ENCODE data around the gene BHLHE40. TPM values are rescaled to one million over a fixed set of nuclear protein-coding genes. Genes with fewer than 3 reads are reported as not detected.

Gene BHLHE40
- total and polyA plus RNA-seq, 2 of the 13 experiments (the other 11 are each of a cell fraction or from before 2014, with no cell fraction given) = 1.8 to 51.0 TPM

DNA sequence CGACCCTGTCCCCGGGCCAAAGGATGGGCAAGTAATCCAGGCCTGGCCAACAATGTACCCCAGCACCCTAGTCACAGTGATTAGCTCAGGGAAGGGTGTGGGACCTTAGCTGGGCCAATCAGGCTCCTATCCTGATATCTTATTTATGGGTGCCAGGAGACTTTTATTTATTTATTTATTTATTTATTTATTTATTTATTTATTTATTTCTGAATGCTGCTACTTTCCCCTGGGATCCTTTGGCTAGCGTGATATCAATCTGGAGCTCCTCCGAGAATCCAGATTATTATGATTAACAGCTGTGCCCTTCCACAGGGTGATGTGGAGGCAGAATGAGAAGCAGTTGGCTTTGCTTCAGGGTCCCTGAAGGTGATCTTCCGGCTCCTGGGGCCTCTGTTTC lies 32.2 kb upstream of the BHLHE40 start:
- no peaks in the 10 kb centered on the region for H3K79me2 ChIP-seq (ENCODE audit: insufficient read depth, low read length)
- ChIA-PET POLR2A (no interaction called here), CTCF (ENCODE audit: low intra/inter-chr PET ratio, low total read pairs) (no interaction called here)
- no peak overlapping the region for H3K9ac ChIP-seq (ENCODE audit: insufficient read depth, low read depth, low read length)
- no peak overlapping the region for H3K4me3 ChIP-seq (replicated peaks in 1 of 3; ENCODE audit: insufficient read depth in 1 of 3, low read depth in 2 of 3, low read length in 3 of 3)
- 58% methylated on average over 5 of the region's 5 CpGs for WGBS (ENCODE audit: low lambda C conversion rate)
- H3K27ac ChIP-seq (ENCODE audit: extremely low read length, insufficient read depth, low read length) = no peak overlapping the region
- H3K27me3 ChIP-seq (ENCODE audit: control insufficient read depth in 1 of 2, insufficient read depth in 2 of 2, low read length in 2 of 2) = no peaks in the 10 kb centered on the region
- intact Hi-C loops (cut with micrococcal nuclease; ENCODE audit: unreplicated experiment) = no loop called here
- DNase-seq (ENCODE audit: low spot score) (no peak), FAIRE-seq (no peak), ATAC-seq (no peak)
- in situ Hi-C loops (cut with HindIII; ENCODE audit: extremely low pct_ligation_motif_present, low pct_unique_long_range_greater_than_20kb) = no loop called here
- H3K4me2 ChIP-seq (ENCODE audit: low read depth, low read length) = no peak overlapping the region
- no peaks in the 10 kb centered on the region for H4K20me1 ChIP-seq (ENCODE audit: insufficient read depth, low read length)
- no peak overlapping the region for H2AFZ ChIP-seq (ENCODE audit: low read length)
- H3K9me3 ChIP-seq (ENCODE audit: low read length) = no peaks in the 10 kb centered on the region
- no peaks in the 10 kb centered on the region for H3K36me3 ChIP-seq (replicated peaks in 1 of 2; ENCODE audit: control insufficient read depth in 1 of 2, insufficient read depth in 2 of 2, low read length in 2 of 2)
- peaks cover 27% of the 10 kb centered on the region for H3K4me1 ChIP-seq (ENCODE audit: insufficient read depth, low read length)
- no TSS peak for BruUV-seq (replicated peaks)
- no peak for TF ChIP-seq MIER3 (CRISPR knock-in tag; IDR thresholded peaks at IDR 0.05; ENCODE audit: borderline replicate concordance)
- TF ChIP-seq MBD4 (IDR thresholded peaks at IDR 0.05; ENCODE audit: borderline replicate concordance, low read length) = no peak
- TF ChIP-seq ZKSCAN8 (CRISPR knock-in tag; IDR thresholded peaks at IDR 0.05; ENCODE audit: borderline replicate concordance) = no peak
- TF ChIP-seq ZKSCAN5 (CRISPR knock-in tag; IDR thresholded peaks at IDR 0.05) = no peak
- TF ChIP-seq CHD2 (IDR thresholded peaks at IDR 0.05; ENCODE audit: low read depth, low read length) = no peak
- no peak for TF ChIP-seq ZNF24 (IDR thresholded peaks at IDR 0.05)
- TF ChIP-seq, protein P1, sequence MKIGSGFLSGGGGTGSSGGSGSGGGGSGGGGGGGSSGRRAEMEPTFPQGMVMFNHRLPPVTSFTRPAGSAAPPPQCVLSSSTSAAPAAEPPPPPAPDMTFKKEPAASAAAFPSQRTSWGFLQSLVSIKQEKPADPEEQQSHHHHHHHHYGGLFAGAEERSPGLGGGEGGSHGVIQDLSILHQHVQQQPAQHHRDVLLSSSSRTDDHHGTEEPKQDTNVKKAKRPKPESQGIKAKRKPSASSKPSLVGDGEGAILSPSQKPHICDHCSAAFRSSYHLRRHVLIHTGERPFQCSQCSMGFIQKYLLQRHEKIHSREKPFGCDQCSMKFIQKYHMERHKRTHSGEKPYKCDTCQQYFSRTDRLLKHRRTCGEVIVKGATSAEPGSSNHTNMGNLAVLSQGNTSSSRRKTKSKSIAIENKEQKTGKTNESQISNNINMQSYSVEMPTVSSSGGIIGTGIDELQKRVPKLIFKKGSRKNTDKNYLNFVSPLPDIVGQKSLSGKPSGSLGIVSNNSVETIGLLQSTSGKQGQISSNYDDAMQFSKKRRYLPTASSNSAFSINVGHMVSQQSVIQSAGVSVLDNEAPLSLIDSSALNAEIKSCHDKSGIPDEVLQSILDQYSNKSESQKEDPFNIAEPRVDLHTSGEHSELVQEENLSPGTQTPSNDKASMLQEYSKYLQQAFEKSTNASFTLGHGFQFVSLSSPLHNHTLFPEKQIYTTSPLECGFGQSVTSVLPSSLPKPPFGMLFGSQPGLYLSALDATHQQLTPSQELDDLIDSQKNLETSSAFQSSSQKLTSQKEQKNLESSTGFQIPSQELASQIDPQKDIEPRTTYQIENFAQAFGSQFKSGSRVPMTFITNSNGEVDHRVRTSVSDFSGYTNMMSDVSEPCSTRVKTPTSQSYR (CRISPR knock-in tag; IDR thresholded peaks at IDR 0.05; ENCODE audit: borderline replicate concordance) = no peak
- no peak for TF ChIP-seq CBFB (CRISPR knock-in tag; IDR thresholded peaks at IDR 0.05)
- TF ChIP-seq ZBTB21 (CRISPR knock-in tag; IDR thresholded peaks at IDR 0.05) = no peak
- no peak for TF ChIP-seq ZNF746 (CRISPR knock-in tag; IDR thresholded peaks at IDR 0.05)
- TF ChIP-seq ZNF580 (CRISPR knock-in tag; IDR thresholded peaks at IDR 0.05; ENCODE audit: borderline replicate concordance, low read depth) = no peak
- TF ChIP-seq SP1 (IDR thresholded peaks at IDR 0.05) = no peak
- TF ChIP-seq SP1 (CRISPR knock-in tag; IDR thresholded peaks at IDR 0.05) = no peak
- TF ChIP-seq ZMYM4 (CRISPR knock-in tag; IDR thresholded peaks at IDR 0.05) = no peak
- no peak for TF ChIP-seq BATF2 (CRISPR knock-in tag; IDR thresholded peaks at IDR 0.05)
